Measurements from ENCODE around the gene UCHL1. TPM values are rescaled to one million over a fixed set of nuclear protein-coding genes. Genes with fewer than 3 reads are reported as not detected.

Gene UCHL1
- total and polyA plus RNA-seq, 10 of the 15 experiments (the other 5 are each of a cell fraction or from before 2014, with no cell fraction given): 0.29 to 178 (median 125) TPM

GRCh38 chr4:41297832-41298231 is 41.1 kb downstream of the UCHL1 start:
- 0% methylated on average over 2 of the region's 2 CpGs for WGBS (ENCODE audit: insufficient coverage, insufficient replicate concordance, low lambda C conversion rate, missing lambda C conversion rate)
- peaks cover 4% of the 10 kb centered on the region; the same call in 1 of the 3 replicates for H3K9me3 ChIP-seq (replicated peaks; ENCODE audit: control insufficient read depth, insufficient read depth, low read length)
- no peaks in the 10 kb centered on the region for H4K20me1 ChIP-seq (ENCODE audit: control insufficient read depth, insufficient read depth)
- POLR2A ChIA-PET: no interaction called here
- DNase-seq (ENCODE audit: low read depth, low spot score) (no peak), FAIRE-seq (no peak), ATAC-seq (no peak)
- CTCF ChIA-PET: no interaction called here
- H2AFZ ChIP-seq (ENCODE audit: control insufficient read depth, low read depth, low read length): no peak overlapping the region
- H3K9ac ChIP-seq (ENCODE audit: control insufficient read depth, insufficient read depth, low read length): no peak overlapping the region
- intact Hi-C loops (cut with micrococcal nuclease; ENCODE audit: unreplicated experiment) (no loop called here), in situ Hi-C loops (cut with MboI) (no loop called here)
- no peak overlapping the region for H3K4me2 ChIP-seq (ENCODE audit: control insufficient read depth, insufficient read depth)
- no peak overlapping the region for H3K27ac ChIP-seq (ENCODE audit: control insufficient read depth, insufficient read depth)
- no peaks in the 10 kb centered on the region for H3K4me1 ChIP-seq (ENCODE audit: control insufficient read depth, insufficient read depth, low read length)
- SMC1A ChIA-PET (ENCODE audit: uncharacterized antibody, unreplicated experiment): interaction anchor here (1.0 kb wide), 1 partner anchor 18 kb away, joined by 3 read pairs; no protein-coding TSS in a partner anchor
- no peaks in the 10 kb centered on the region for H3K27me3 ChIP-seq (replicated peaks in 1 of 2; ENCODE audit: control insufficient read depth in 2 of 2, insufficient read depth in 2 of 2, low read length in 1 of 2)
- TF ChIP-seq SIX5 (IDR thresholded peaks at IDR 0.05; ENCODE audit: low read depth, low read length, severe bottlenecking): no peak
- TF ChIP-seq CBFB (IDR thresholded peaks at IDR 0.05; ENCODE audit: low read depth): no peak
- TF ChIP-seq ZNF622 (IDR thresholded peaks at IDR 0.05): no peak
- TF ChIP-seq NKRF (conservative IDR thresholded peaks at IDR 0.05): no peak
- no peak for TF ChIP-seq ZBED1 (IDR thresholded peaks at IDR 0.05; ENCODE audit: borderline replicate concordance)
- no peak for TF ChIP-seq ZNF592 (IDR thresholded peaks at IDR 0.05)
- no peak for TF ChIP-seq CBX3 (IDR thresholded peaks at IDR 0.05; ENCODE audit: borderline replicate concordance, low read depth)
- RAD21 ChIA-PET (ENCODE audit: unreplicated experiment): no interaction called here
- no TSS peak for BruUV-seq (replicated peaks)
- H3K4me3 ChIP-seq: no peak overlapping the region
- no peaks in the 10 kb centered on the region for H3K79me2 ChIP-seq (ENCODE audit: control insufficient read depth, insufficient read depth, low read length)
- H3K36me3 ChIP-seq (ENCODE audit: control insufficient read depth in 2 of 2, insufficient read depth in 2 of 2, low read length in 1 of 2): no peaks in the 10 kb centered on the region

Data from GM12878 (cell line).